ENCODE results near the gene CARNS1. TPM values are rescaled to one million over a fixed set of nuclear protein-coding genes. Genes with fewer than 3 reads are reported as not detected.

CARNS1 gene
- polyA plus RNA-seq, 1 experiment, result 0.12 TPM

- no peak for TF ChIP-seq CTCF (IDR thresholded peaks at IDR 0.05; ENCODE audit: insufficient read depth, low read depth, low read length)
- ChIA-PET CTCF (interaction anchor here (0.6 to 0.7 kb wide), 2 partner anchors 83 to 115 kb away, joined by 3 to 4 read pairs; no protein-coding TSS in a partner anchor), POLR2A (no interaction called here)
- Histone ChIP-seq H3K4me3 (ENCODE audit: low read depth, low read length) (no peak overlapping the region), H3K27me3 (ENCODE audit: control insufficient read depth, insufficient read depth, low read length) (no peaks in the 10 kb centered on the region), H3K36me3 (ENCODE audit: control insufficient read depth, insufficient read depth, low read length) (no peaks in the 10 kb centered on the region; the same call in 1 of the 2 replicates)
- DNase-seq (ENCODE audit: low read depth), result no peak
Observed at GRCh38 chr11:67466367-67466766, 50.9 kb downstream of the CARNS1 start.

- CTCF ChIA-PET, result interaction anchor here (0.7 to 0.9 kb wide), 3 partner anchors 38 to 683 kb away, joined by 3 read pairs; partner anchors contain the start of gene PPP1CA
- no peak for TF ChIP-seq CTCF (IDR thresholded peaks at IDR 0.05; ENCODE audit: insufficient read depth, low read depth, low read length)
- no peak overlapping the region for H3K4me3 ChIP-seq (ENCODE audit: low read depth, low read length)
- DNase-seq (ENCODE audit: low read depth), result no peak
- POLR2A ChIA-PET, result no interaction called here
- H3K27me3 ChIP-seq (ENCODE audit: control insufficient read depth, insufficient read depth, low read length), result no peaks in the 10 kb centered on the region
- H3K36me3 ChIP-seq (ENCODE audit: control insufficient read depth, insufficient read depth, low read length), result no peaks in the 10 kb centered on the region; the same call in 1 of the 2 replicates
Observed at GRCh38 chr11:67466962-67467771, 51.7 kb downstream of the CARNS1 start.

- Histone ChIP-seq H3K27me3 (ENCODE audit: control insufficient read depth, insufficient read depth, low read length) (no peaks in the 10 kb centered on the region), H3K4me3 (ENCODE audit: low read depth, low read length) (peak overlapping the region; percentile 86), H3K36me3 (ENCODE audit: control insufficient read depth, insufficient read depth, low read length) (no peaks in the 10 kb centered on the region; the same call in 1 of the 2 replicates)
- no peak for TF ChIP-seq CTCF (IDR thresholded peaks at IDR 0.05; ENCODE audit: insufficient read depth, low read depth, low read length)
- CTCF ChIA-PET, result interaction anchor here (0.6 to 2.0 kb wide), 6 partner anchors 11 to 67 kb away, joined by 3 to 8 read pairs (median 3); partner anchors contain the start of genes AIP, PITPNM1 and PPP1CA
- POLR2A ChIA-PET, result interaction anchor here (0.6 kb wide), 1 partner anchor 67 kb away, joined by 3 read pairs; the partner anchor contains the start of gene PPP1CA
- DNase-seq (ENCODE audit: low read depth), result no peak
Observed at GRCh38 chr11:67468056-67468455, 52.6 kb downstream of the CARNS1 start.

- CTCF ChIA-PET, result interaction anchor here (0.6 to 2.0 kb wide), 4 partner anchors 10 to 68 kb away, joined by 3 to 8 read pairs (median 4); partner anchors contain the start of genes AIP, PITPNM1 and PPP1CA
- Histone ChIP-seq H3K27me3 (ENCODE audit: control insufficient read depth, insufficient read depth, low read length) (no peaks in the 10 kb centered on the region), H3K4me3 (ENCODE audit: low read depth, low read length) (peak overlapping the region; percentile 86), H3K36me3 (ENCODE audit: control insufficient read depth, insufficient read depth, low read length) (no peaks in the 10 kb centered on the region; the same call in 1 of the 2 replicates)
- DNase-seq (ENCODE audit: low read depth), result no peak
- POLR2A ChIA-PET, result interaction anchor here (0.6 kb wide), 1 partner anchor 67 kb away, joined by 3 read pairs; the partner anchor contains the start of gene PPP1CA
- no peak for TF ChIP-seq CTCF (IDR thresholded peaks at IDR 0.05; ENCODE audit: insufficient read depth, low read depth, low read length)
Observed at GRCh38 chr11:67468456-67468758, 52.9 kb downstream of the CARNS1 start.

GRCh38 chr11:67468759-67469507, 53.5 kb downstream of the CARNS1 start, which contains the start of gene TMEM134:
TMEM134 (minus strand) TSS chr11:67469251; CDS start chr11:67469192, 59 bp downstream.
- H3K4me3 ChIP-seq (ENCODE audit: low read depth, low read length), result peak within 1 kb of the TSS; percentile 86
- no peaks in the 10 kb centered on the region for H3K27me3 ChIP-seq (ENCODE audit: control insufficient read depth, insufficient read depth, low read length)
- CTCF ChIA-PET, result interaction anchor here (0.7 to 2.0 kb wide), 6 partner anchors 10 to 117 kb away, joined by 3 to 8 read pairs (median 4); partner anchors contain the start of genes PITPNM1, PPP1CA and RAD9A
- POLR2A ChIA-PET, result no interaction called here
- DNase-seq (ENCODE audit: low read depth), result no peak
- TF ChIP-seq CTCF (IDR thresholded peaks at IDR 0.05; ENCODE audit: insufficient read depth, low read depth, low read length), result peak; percentile 54
- H3K36me3 ChIP-seq (ENCODE audit: control insufficient read depth, insufficient read depth, low read length), result no peaks in the 10 kb centered on the region; the same call in 1 of the 2 replicates
